ENCODE data around the gene RTTN. TPM values are rescaled to one million over a fixed set of nuclear protein-coding genes. Genes with fewer than 3 reads are reported as not detected.
A peak's percentile ranks its signal among the peaks of the same experiment; 100 is the strongest.
"Not testable (repeated sequence)": the region's sequence is repeated elsewhere in the genome, so short reads cannot be mapped to it uniquely, and the experiment has no call there.

RTTN gene
- polyA plus RNA-seq, 3 donors from 2014 or later = 1.8 to 5.2 (median 2.4) TPM

GRCh38 chr18:69980982-69981804 lies 224.3 kb downstream of the RTTN start:
- DNase-seq = no peak
- peaks cover 0 to 1% (median 0%) of the 10 kb centered on the region in 3 donors for H3K27me3 Mint-ChIP-seq (ENCODE audit: low read depth in 3 of 3)
- H3K4me1 Mint-ChIP-seq = peaks cover 25 to 32% of the 10 kb centered on the region in 2 donors
- no peak overlapping the region for H3K4me3 Mint-ChIP-seq
- H3K9me3 Mint-ChIP-seq = peaks cover 0 to 13% (median 2%) of the 10 kb centered on the region in 6 donors
- H3K27ac Mint-ChIP-seq = peak overlapping the region in 3 of 6 donors; percentile 10 to 57 (median 23)
- H3K36me3 Mint-ChIP-seq = peaks cover 17 to 40% (median 20%) of the 10 kb centered on the region in 3 donors

- peaks cover 0 to 18% (median 2%) of the 10 kb centered on the region in 6 donors for H3K9me3 Mint-ChIP-seq
- peaks cover 0 to 2% (median 0%) of the 10 kb centered on the region in 3 donors for H3K27me3 Mint-ChIP-seq (ENCODE audit: low read depth in 3 of 3)
- H3K4me1 Mint-ChIP-seq = peaks cover 25 to 32% of the 10 kb centered on the region in 2 donors
- peaks cover 20 to 39% (median 20%) of the 10 kb centered on the region in 3 donors for H3K36me3 Mint-ChIP-seq
- no peak overlapping the region for H3K4me3 Mint-ChIP-seq
- DNase-seq = no peak
- H3K27ac Mint-ChIP-seq = no peak overlapping the region
Observed at GRCh38 chr18:69980509-69980908, 225.0 kb downstream of the RTTN start.

- Mint-ChIP-seq H3K9me3 (peaks cover 0 to 18% (median 2%) of the 10 kb centered on the region in 6 donors), H3K4me1 (peaks cover 25 to 32% of the 10 kb centered on the region in 2 donors), H3K4me3 (no peak overlapping the region), H3K27ac (no peak overlapping the region), H3K36me3 (peaks cover 19 to 44% (median 22%) of the 10 kb centered on the region in 3 donors), H3K27me3 (ENCODE audit: low read depth in 3 of 3) (peaks cover 0 to 2% (median 2%) of the 10 kb centered on the region in 3 donors)
- no peak for DNase-seq
Observed at GRCh38 chr18:69978732-69979715, 226.5 kb downstream of the RTTN start.

- H3K27ac Mint-ChIP-seq = not testable (repeated sequence)
Observed at GRCh38 chr18:69975294-69975693, 230.2 kb downstream of the RTTN start.

GRCh38 chr18:69974365-69974764 lies 231.1 kb downstream of the RTTN start:
- Mint-ChIP-seq H3K27ac (no peak overlapping the region), H3K36me3 (peaks cover 20 to 34% (median 26%) of the 10 kb centered on the region in 3 donors), H3K4me1 (peaks cover 0 to 3% of the 10 kb centered on the region in 2 donors), H3K27me3 (ENCODE audit: low read depth in 3 of 3) (peaks cover 0 to 2% (median 2%) of the 10 kb centered on the region in 3 donors), H3K9me3 (peaks cover 4 to 24% (median 9%) of the 10 kb centered on the region in 6 donors), H3K4me3 (no peak overlapping the region)
- no peak for DNase-seq

More at GRCh38 chr18:69975294-69975693, 230.2 kb downstream of the RTTN start:
- peaks cover 24 to 41% (median 27%) of the 10 kb centered on the region in 3 donors for H3K36me3 Mint-ChIP-seq
- DNase-seq; H3K4me3 Mint-ChIP-seq; H3K27me3 Mint-ChIP-seq (ENCODE audit: low read depth in 3 of 3); H3K4me1 Mint-ChIP-seq: not testable (repeated sequence)
- H3K9me3 Mint-ChIP-seq = peaks cover 4 to 24% (median 9%) of the 10 kb centered on the region in 6 donors

GRCh38 chr18:69969491-69969890 lies 236.0 kb downstream of the RTTN start:
- Mint-ChIP-seq H3K4me3 (no peak overlapping the region), H3K9me3 (peaks cover 4 to 11% (median 6%) of the 10 kb centered on the region in 6 donors), H3K27me3 (ENCODE audit: low read depth in 3 of 3) (peaks cover 0 to 1% (median 0%) of the 10 kb centered on the region in 3 donors), H3K36me3 (peaks cover 5 to 10% (median 10%) of the 10 kb centered on the region in 3 donors), H3K27ac (no peak overlapping the region), H3K4me1 (peaks cover 8 to 28% of the 10 kb centered on the region in 2 donors)
- DNase-seq = no peak

GRCh38 chr18:69968039-69968438 lies 237.4 kb downstream of the RTTN start:
- Mint-ChIP-seq H3K27ac (no peak overlapping the region), H3K27me3 (ENCODE audit: low read depth in 3 of 3) (peaks cover 0 to 1% (median 0%) of the 10 kb centered on the region in 3 donors), H3K4me1 (peaks cover 8 to 28% of the 10 kb centered on the region in 2 donors), H3K36me3 (peaks cover 5 to 16% (median 9%) of the 10 kb centered on the region in 3 donors), H3K4me3 (no peak overlapping the region), H3K9me3 (peaks cover 4 to 10% (median 6%) of the 10 kb centered on the region in 6 donors)
- DNase-seq = no peak

GRCh38 chr18:69963196-69963595 lies 242.3 kb downstream of the RTTN start:
- Mint-ChIP-seq H3K4me1 (peaks cover 12 to 38% of the 10 kb centered on the region in 2 donors), H3K27me3 (ENCODE audit: low read depth in 3 of 3) (no peaks in the 10 kb centered on the region), H3K9me3 (no peaks in the 10 kb centered on the region), H3K36me3 (peaks cover 0 to 11% (median 0%) of the 10 kb centered on the region in 3 donors), H3K4me3 (no peak overlapping the region), H3K27ac (peak overlapping the region in 1 of 6 donors; percentile 15)
- DNase-seq = no peak

- no peak for DNase-seq
- Mint-ChIP-seq H3K36me3 (peaks cover 0 to 11% (median 0%) of the 10 kb centered on the region in 3 donors), H3K27ac (no peak overlapping the region), H3K4me1 (peaks cover 11 to 32% of the 10 kb centered on the region in 2 donors), H3K4me3 (no peak overlapping the region), H3K9me3 (no peaks in the 10 kb centered on the region), H3K27me3 (ENCODE audit: low read depth in 3 of 3) (peaks cover 0 to 1% (median 0%) of the 10 kb centered on the region in 3 donors)
Observed at GRCh38 chr18:69961718-69962117, 243.8 kb downstream of the RTTN start.

GRCh38 chr18:69958422-69958821 lies 247.1 kb downstream of the RTTN start:
- Mint-ChIP-seq H3K4me1 (peaks cover 16 to 19% of the 10 kb centered on the region in 2 donors), H3K9me3 (no peaks in the 10 kb centered on the region), H3K27me3 (ENCODE audit: low read depth in 3 of 3) (peaks cover 0 to 3% (median 0%) of the 10 kb centered on the region in 3 donors), H3K27ac (peak overlapping the region in 1 of 6 donors; percentile 29), H3K36me3 (peaks cover 0 to 9% (median 0%) of the 10 kb centered on the region in 3 donors), H3K4me3 (no peak overlapping the region)
- DNase-seq = no peak

- Mint-ChIP-seq H3K27me3 (ENCODE audit: low read depth in 3 of 3) (peaks cover 0 to 3% (median 1%) of the 10 kb centered on the region in 3 donors), H3K27ac (no peak overlapping the region), H3K36me3 (peaks cover 0 to 6% (median 6%) of the 10 kb centered on the region in 3 donors), H3K4me1 (peaks cover 16 to 19% of the 10 kb centered on the region in 2 donors), H3K4me3 (no peak overlapping the region), H3K9me3 (no peaks in the 10 kb centered on the region)
- no peak for DNase-seq
Observed at GRCh38 chr18:69957747-69958146, 247.7 kb downstream of the RTTN start.

- Mint-ChIP-seq H3K4me3 (no peak overlapping the region), H3K27me3 (ENCODE audit: low read depth in 3 of 3) (peaks cover 0 to 3% (median 2%) of the 10 kb centered on the region in 3 donors), H3K27ac (no peak overlapping the region), H3K4me1 (peaks cover 16 to 19% of the 10 kb centered on the region in 2 donors), H3K36me3 (peaks cover 0 to 7% (median 6%) of the 10 kb centered on the region in 3 donors), H3K9me3 (no peaks in the 10 kb centered on the region)
- DNase-seq = no peak
Observed at GRCh38 chr18:69956665-69957620, 248.5 kb downstream of the RTTN start.

All from immature natural killer cell (primary cell).